ENCODE results near the gene MAP3K2. TPM values are rescaled to one million over a fixed set of nuclear protein-coding genes. Genes with fewer than 3 reads are reported as not detected.

MAP3K2 gene
- total and polyA plus RNA-seq, 2 of the 8 experiments (the other 6 are each of a cell fraction or from before 2014, with no cell fraction given), result 2.0 to 23.2 TPM

DNA sequence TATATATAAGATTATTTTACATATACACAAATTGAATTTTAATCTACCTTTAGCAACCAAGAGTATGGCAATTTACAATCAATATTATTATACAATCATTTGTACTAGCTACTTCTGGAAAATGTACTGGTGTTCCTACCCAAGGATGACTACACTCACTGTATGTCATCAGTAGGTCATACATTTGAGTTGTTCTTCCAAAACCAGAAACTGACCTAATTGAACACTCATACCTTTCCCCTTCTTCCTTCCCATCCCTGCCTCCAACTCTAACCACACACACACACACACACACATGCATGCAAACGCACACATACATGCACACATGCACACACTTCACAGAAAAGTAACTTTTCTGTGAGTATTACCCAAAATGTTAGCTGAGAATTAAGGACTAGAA is 85.6 kb downstream of the MAP3K2 start:
- Histone ChIP-seq H2BK5ac (ENCODE audit: low read depth, low read length) (no peak overlapping the region), H3K18ac (ENCODE audit: extremely low read depth, low read length) (no peak overlapping the region), H3K4ac (replicated peaks; ENCODE audit: insufficient read length, low read depth, low read length) (no peak overlapping the region), H2AFZ (ENCODE audit: low read length) (no peak overlapping the region), H2BK12ac (ENCODE audit: low read depth, low read length) (no peak overlapping the region), H2BK120ac (replicated peaks; ENCODE audit: low read depth, low read length) (no peak overlapping the region), H2BK15ac (ENCODE audit: low read length) (no peak overlapping the region), H3K4me2 (ENCODE audit: insufficient read depth in 1 of 2, low read depth in 2 of 2, low read length in 2 of 2) (no peak overlapping the region), H4K5ac (ENCODE audit: insufficient read length, low read depth, low read length) (no peak overlapping the region), H3K9me3 (ENCODE audit: insufficient read depth in 2 of 2, low read depth in 1 of 2, low read length in 1 of 2) (no peaks in the 10 kb centered on the region), H3K27ac (ENCODE audit: low read depth, low read length) (no peak overlapping the region), H3K56ac (replicated peaks; ENCODE audit: insufficient read length, low read depth, low read length) (no peak overlapping the region), H3K79me1 (ENCODE audit: low read depth, low read length) (no peaks in the 10 kb centered on the region), H3K36me3 (ENCODE audit: control insufficient read depth in 2 of 4, insufficient read depth in 4 of 4, low read length in 3 of 4) (peaks cover 0 to 6% (median 3%) of the 10 kb centered on the region in 4 experiments; a peak in 3 of 8 replicates), H2AK5ac (ENCODE audit: low read depth, low read length) (no peak overlapping the region), H3K4me3 (ENCODE audit: extremely low read depth in 1 of 4, insufficient read depth in 2 of 4, low read depth in 3 of 4, low read length in 4 of 4) (no peak overlapping the region), H3K9ac (replicated peaks in 1 of 4; ENCODE audit: extremely low read depth in 1 of 4, low read depth in 3 of 4, low read length in 3 of 4) (no peak overlapping the region), H3K23ac (ENCODE audit: insufficient read length) (no peak overlapping the region), H3K79me2 (ENCODE audit: control insufficient read depth in 1 of 2, insufficient read depth in 2 of 2, low read length in 2 of 2) (no peaks in the 10 kb centered on the region), H4K8ac (ENCODE audit: extremely low read depth, insufficient read depth, low read length) (no peak overlapping the region), H3K14ac (ENCODE audit: insufficient read length) (no peak overlapping the region), H4K91ac (replicated peaks; ENCODE audit: insufficient read length, low read length) (no peak overlapping the region), H3K4me1 (replicated peaks in 1 of 4; ENCODE audit: control insufficient read depth in 3 of 4, insufficient read depth in 4 of 4, low read length in 3 of 4) (no peaks in the 10 kb centered on the region), H3K27me3 (replicated peaks in 1 of 4; ENCODE audit: control insufficient read depth in 3 of 4, extremely low read depth in 1 of 4, insufficient read depth in 3 of 4, low read length in 3 of 4) (no peaks in the 10 kb centered on the region), H3K23me2 (ENCODE audit: low read depth, low read length) (no peaks in the 10 kb centered on the region), H2BK20ac (ENCODE audit: low read length) (no peak overlapping the region), H4K20me1 (replicated peaks in 1 of 2; ENCODE audit: control insufficient read depth in 1 of 2, insufficient read depth in 2 of 2, low read length in 2 of 2) (no peaks in the 10 kb centered on the region)
- ChIA-PET CTCF (ENCODE audit: partially characterized antibody) (interaction anchor here (0.9 to 1.4 kb wide), 3 partner anchors 22 to 177 kb away, joined by 3 to 5 read pairs (median 3); no protein-coding TSS in a partner anchor), POLR2A (ENCODE audit: partially characterized antibody) (interaction anchor here (0.7 kb wide), 1 partner anchor 143 kb away, joined by 3 read pairs; no protein-coding TSS in a partner anchor)
- no peak for TF ChIP-seq TAF1 (IDR thresholded peaks at IDR 0.05; ENCODE audit: low read depth, low read length)
- TF ChIP-seq RFX5 (IDR thresholded peaks at IDR 0.05; ENCODE audit: borderline replicate concordance, low read depth, low read length), result no peak
- TF ChIP-seq, protein P1, sequence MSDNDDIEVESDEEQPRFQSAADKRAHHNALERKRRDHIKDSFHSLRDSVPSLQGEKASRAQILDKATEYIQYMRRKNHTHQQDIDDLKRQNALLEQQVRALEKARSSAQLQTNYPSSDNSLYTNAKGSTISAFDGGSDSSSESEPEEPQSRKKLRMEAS (IDR thresholded peaks at IDR 0.05), result no peak
- no peak for TF ChIP-seq SIN3A (conservative IDR thresholded peaks at IDR 0.05 in 1 of 2, IDR thresholded peaks at IDR 0.05 in 1 of 2; ENCODE audit: low read depth in 1 of 2, low read length in 2 of 2)
- DNase-seq (ENCODE audit: low read depth in 1 of 2, low spot score in 2 of 2), result no peak
- 83% methylated on average over 1 of the region's 1 CpG; no CpG with 5 or more reads in 1 of the 2 experiments for WGBS, 2 experiments (ENCODE audit: extremely low coverage in 1 of 2, insufficient coverage in 1 of 2, insufficient read length in 1 of 2, insufficient replicate concordance in 2 of 2, low coverage in 1 of 2, low lambda C conversion rate in 2 of 2, missing lambda C conversion rate in 1 of 2)
- no peak for FAIRE-seq
